DOHH2 (cell line): ENCODE data around the gene ALOX5AP.
A peak's percentile ranks its signal among the peaks of the same experiment; 100 is the strongest.

Experiments
- H3F3A ChIP-seq: fragments of 200-600 bp; sonication (generic), shearing (Covaris generic); 2 replicates; pipeline ENCODE4 v1.6.0; 2016; ENCODE audit warnings: antibody characterized with exemption, mild to moderate bottlenecking; ENCODE audit not compliant: control insufficient read depth, insufficient read depth
- H3K27ac ChIP-seq: fragments of 200-600 bp; sonication (generic); 2 replicates; pipeline ENCODE4 v1.5.1; 2014; ENCODE audit warnings: low read depth, mild to moderate bottlenecking, low read length, moderate library complexity
- H3K27me3 ChIP-seq: fragments of 200-600 bp; sonication (generic); 2 replicates; pipeline ENCODE4 v1.6.1; 2014; ENCODE audit warnings: mild to moderate bottlenecking, low read length, mixed read lengths; ENCODE audit not compliant: control insufficient read depth
- H3K36me3 ChIP-seq: fragments of 200-600 bp; sonication (generic); 2 replicates; pipeline ENCODE4 v1.6.1; 2014; ENCODE audit warnings: mild to moderate bottlenecking, low read length, moderate library complexity, mixed read lengths; ENCODE audit not compliant: control insufficient read depth
- H3K4me1 ChIP-seq: fragments of 200-600 bp; sonication (generic); 2 replicates; pipeline ENCODE4 v1.6.1; 2014; ENCODE audit warnings: mild to moderate bottlenecking, low read length, mixed read lengths; ENCODE audit not compliant: control insufficient read depth
- H3K4me2 ChIP-seq: fragments of 200-600 bp; sonication (generic); 2 replicates; pipeline ENCODE4 v1.6.0; 2014; ENCODE audit warnings: mild to moderate bottlenecking, low read length, moderate library complexity
- H3K4me3 ChIP-seq: fragments of 200-600 bp; sonication (generic); 2 replicates; pipeline ENCODE4 v1.5.1; 2014; ENCODE audit warnings: mild to moderate bottlenecking, low read length, mixed read lengths
- H3K79me2 ChIP-seq: fragments of 200-600 bp; sonication (generic); 2 replicates; pipeline ENCODE4 v1.6.1; 2014; ENCODE audit warnings: mild to moderate bottlenecking, low read length, mixed read lengths; ENCODE audit not compliant: control insufficient read depth
- H3K9me2 ChIP-seq: fragments of 200-600 bp; sonication (generic); replicated peaks from 2 replicates; pipeline ENCODE4 v1.6.1; 2014; ENCODE audit warnings: mild to moderate bottlenecking, low read length, mixed read lengths; ENCODE audit not compliant: control insufficient read depth
- H3K9me3 ChIP-seq: fragments of 200-600 bp; sonication (generic); 2 replicates; pipeline ENCODE4 v1.6.1; 2014; ENCODE audit warnings: antibody characterized with exemption, low read length, mixed read lengths; ENCODE audit not compliant: control insufficient read depth, insufficient read depth
- H4K20me1 ChIP-seq: fragments of 200-600 bp; sonication (generic); 2 replicates; pipeline ENCODE4 v1.6.0; 2014; ENCODE audit warnings: low read depth, mild to moderate bottlenecking, antibody characterized with exemption, low read length, moderate library complexity; ENCODE audit not compliant: control insufficient read depth, insufficient read depth
- EZH2phosphoT487 ChIP-seq: fragments of 200-600 bp; sonication (generic); IDR thresholded peaks from 2 replicates; pipeline ENCODE4 v1.6.1; 2017; ENCODE audit warnings: borderline replicate concordance, mild to moderate bottlenecking, antibody characterized with exemption, low read length, moderate library complexity, mixed read lengths
- TF ChIP-seq, protein P1 (sequence below): fragments of 200-600 bp; sonication (generic); IDR thresholded peaks from one replicate; pipeline ENCODE4 v1.5.1; 2014; ENCODE audit warnings: antibody characterized with exemption, mild to moderate bottlenecking, low read depth, low read length; ENCODE audit not compliant: poor library complexity, severe bottlenecking

Gene ALOX5AP

DNA sequence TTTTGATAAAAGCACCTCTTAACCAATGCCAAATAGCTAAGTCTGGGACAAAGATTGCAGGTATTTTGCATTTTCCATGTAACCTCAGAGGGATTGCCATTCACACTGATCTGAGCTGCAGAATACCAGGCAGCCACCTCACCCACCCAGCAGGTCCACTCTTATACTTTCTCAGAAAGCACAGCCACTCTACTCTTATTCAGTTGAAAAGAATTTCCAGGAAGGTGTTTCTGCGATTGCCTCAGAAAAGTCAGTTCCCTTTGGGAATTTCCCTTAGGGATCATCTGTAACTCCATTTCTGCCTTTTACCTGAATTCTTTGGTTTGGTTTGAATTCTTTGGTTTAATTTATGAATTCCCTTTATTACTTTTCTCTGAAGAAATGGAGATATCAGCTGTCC is 904 bp upstream of the ALOX5AP start:
- peak overlapping the region; percentile 76 for H3K4me2 ChIP-seq
- no peaks in the 10 kb centered on the region for H4K20me1 ChIP-seq
- H3K4me1 ChIP-seq, result peaks cover 51% of the 10 kb centered on the region
- H3K4me3 ChIP-seq, result no peak overlapping the region; the same call in 1 of the 2 replicates
- peaks cover 33% of the 10 kb centered on the region for H3K79me2 ChIP-seq
- no peaks in the 10 kb centered on the region; the same call in 1 of the 2 replicates for H3K36me3 ChIP-seq
- no peaks in the 10 kb centered on the region for H3F3A ChIP-seq
- no peak for TF ChIP-seq EZH2phosphoT487
- TF ChIP-seq, protein P1, sequence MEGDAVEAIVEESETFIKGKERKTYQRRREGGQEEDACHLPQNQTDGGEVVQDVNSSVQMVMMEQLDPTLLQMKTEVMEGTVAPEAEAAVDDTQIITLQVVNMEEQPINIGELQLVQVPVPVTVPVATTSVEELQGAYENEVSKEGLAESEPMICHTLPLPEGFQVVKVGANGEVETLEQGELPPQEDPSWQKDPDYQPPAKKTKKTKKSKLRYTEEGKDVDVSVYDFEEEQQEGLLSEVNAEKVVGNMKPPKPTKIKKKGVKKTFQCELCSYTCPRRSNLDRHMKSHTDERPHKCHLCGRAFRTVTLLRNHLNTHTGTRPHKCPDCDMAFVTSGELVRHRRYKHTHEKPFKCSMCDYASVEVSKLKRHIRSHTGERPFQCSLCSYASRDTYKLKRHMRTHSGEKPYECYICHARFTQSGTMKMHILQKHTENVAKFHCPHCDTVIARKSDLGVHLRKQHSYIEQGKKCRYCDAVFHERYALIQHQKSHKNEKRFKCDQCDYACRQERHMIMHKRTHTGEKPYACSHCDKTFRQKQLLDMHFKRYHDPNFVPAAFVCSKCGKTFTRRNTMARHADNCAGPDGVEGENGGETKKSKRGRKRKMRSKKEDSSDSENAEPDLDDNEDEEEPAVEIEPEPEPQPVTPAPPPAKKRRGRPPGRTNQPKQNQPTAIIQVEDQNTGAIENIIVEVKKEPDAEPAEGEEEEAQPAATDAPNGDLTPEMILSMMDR, result no peak
- H3K27me3 ChIP-seq, result no peaks in the 10 kb centered on the region
- H3K9me2 ChIP-seq, result no peaks in the 10 kb centered on the region
- H3K27ac ChIP-seq, result no peak overlapping the region
- H3K9me3 ChIP-seq, result no peaks in the 10 kb centered on the region

DNA sequence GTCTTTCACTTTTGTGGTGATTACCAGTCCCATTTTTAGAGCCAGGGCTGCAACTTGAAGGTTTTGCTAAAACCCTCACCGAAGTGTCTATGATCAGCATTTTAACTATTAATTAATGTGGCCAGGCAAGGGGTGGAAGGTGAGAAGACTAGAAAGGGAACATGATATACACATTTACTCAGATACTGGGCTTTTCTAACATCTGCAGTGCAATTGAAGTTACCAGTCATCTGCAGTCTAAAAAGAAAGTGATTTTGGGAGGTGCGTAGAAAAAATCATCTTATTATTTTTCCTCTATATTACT is 481 bp downstream of the ALOX5AP start:
- no peak for TF ChIP-seq EZH2phosphoT487
- TF ChIP-seq, protein P1, result no peak
- Histone ChIP-seq H3K9me3 (no peaks in the 10 kb centered on the region), H3K27me3 (no peaks in the 10 kb centered on the region), H3K27ac (peak overlapping the region; percentile 75), H3K4me2 (peak overlapping the region; percentile 76), H3K4me3 (peak overlapping the region; percentile 75), H3K9me2 (no peaks in the 10 kb centered on the region), H3K36me3 (no peaks in the 10 kb centered on the region; the same call in 1 of the 2 replicates), H3F3A (no peaks in the 10 kb centered on the region), H3K4me1 (peaks cover 64% of the 10 kb centered on the region), H4K20me1 (no peaks in the 10 kb centered on the region), H3K79me2 (peaks cover 39% of the 10 kb centered on the region)

DNA sequence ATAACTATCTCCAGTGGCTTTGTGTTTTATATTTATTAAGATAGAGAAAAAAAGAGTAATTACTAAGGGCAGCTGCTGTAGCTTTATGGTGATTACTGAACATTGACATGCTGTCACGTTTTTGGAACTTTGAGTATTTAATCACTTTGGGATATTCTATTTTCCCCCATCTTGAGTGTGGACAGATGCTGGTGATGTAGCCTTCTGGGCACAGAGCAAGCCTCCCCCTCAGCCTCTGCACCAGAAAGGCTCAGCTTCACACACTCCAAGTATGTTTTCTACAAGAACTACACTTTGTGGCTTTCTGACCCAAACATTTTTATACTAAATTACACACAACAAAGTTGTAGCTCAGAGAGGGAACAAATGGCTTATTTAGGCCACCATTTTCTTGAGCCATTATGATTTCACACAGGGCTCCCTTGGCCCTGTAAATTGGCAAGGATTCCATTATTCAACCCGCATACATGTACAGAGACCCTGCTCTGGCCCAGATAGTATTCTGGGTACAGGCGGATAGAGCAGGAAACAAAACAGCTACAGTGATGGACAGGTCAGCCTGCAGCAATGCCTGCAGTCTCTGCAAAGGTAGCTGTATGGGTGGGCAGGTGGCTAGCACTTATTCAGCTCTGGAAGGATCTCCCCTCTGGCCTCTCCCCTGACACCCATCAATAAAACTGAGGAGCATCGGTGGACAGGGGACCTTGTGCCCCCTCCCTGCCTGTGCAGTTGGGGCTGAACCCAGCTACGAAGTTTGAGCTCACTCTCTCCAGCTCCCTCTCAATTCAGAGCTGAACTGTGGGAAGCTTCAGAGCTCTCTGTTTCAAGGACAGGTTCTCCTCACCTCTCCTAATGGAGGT is 1.3 kb downstream of the ALOX5AP start:
- H3K27ac ChIP-seq, result peak overlapping the region; percentile 75
- peak overlapping the region; percentile 76 for H3K4me2 ChIP-seq
- no peaks in the 10 kb centered on the region for H3K9me2 ChIP-seq
- TF ChIP-seq, protein P1, result no peak
- TF ChIP-seq EZH2phosphoT487, result no peak
- peaks cover 39% of the 10 kb centered on the region for H3K79me2 ChIP-seq
- no peaks in the 10 kb centered on the region for H3F3A ChIP-seq
- H4K20me1 ChIP-seq, result no peaks in the 10 kb centered on the region
- no peaks in the 10 kb centered on the region for H3K27me3 ChIP-seq
- H3K4me1 ChIP-seq, result peaks cover 65% of the 10 kb centered on the region
- no peaks in the 10 kb centered on the region; the same call in 1 of the 2 replicates for H3K36me3 ChIP-seq
- peak overlapping the region; percentile 75 for H3K4me3 ChIP-seq
- no peaks in the 10 kb centered on the region for H3K9me3 ChIP-seq
